Chondrocyte (in vitro differentiated cells): ENCODE results near the gene BRCA2. TPM values are rescaled to one million over a fixed set of nuclear protein-coding genes. Genes with fewer than 3 reads are reported as not detected.

ENCODE experiments used
- DNase-seq: peaks from one replicate; pipeline ENCODE4 v3.0.0; 2021; ENCODE audit warnings: mixed read lengths, low spot score
- H3K27ac Mint-ChIP-seq: one replicate; pipeline ENCODE4 v1.8.0; 2021; ENCODE audit warnings: mild to moderate bottlenecking, moderate library complexity, mixed read lengths; ENCODE audit not compliant: unreplicated experiment
- H3K27me3 Mint-ChIP-seq: 2 replicates; pipeline ENCODE4 v1.8.0; 2021; ENCODE audit warnings: low read depth, mixed read lengths
- H3K36me3 Mint-ChIP-seq: 2 replicates; pipeline ENCODE4 v1.8.0; 2021; ENCODE audit warnings: low read depth, mixed read lengths
- H3K4me1 Mint-ChIP-seq: 2 replicates; pipeline ENCODE4 v1.8.0; 2021; ENCODE audit warnings: low read depth, mild to moderate bottlenecking, mixed read lengths
- H3K4me3 Mint-ChIP-seq: one replicate; pipeline ENCODE4 v1.8.0; 2021; ENCODE audit warnings: mild to moderate bottlenecking, moderate library complexity, mixed read lengths; ENCODE audit not compliant: unreplicated experiment
- H3K9me3 Mint-ChIP-seq: 2 replicates; pipeline ENCODE4 v1.8.0; 2021; ENCODE audit warnings: low read depth, mixed read lengths
- CTCF ChIP-seq: fragments of 200-600 bp; sonication (generic); IDR thresholded peaks from 2 replicates; pipeline ENCODE4 v1.5.0; 2021; ENCODE audit warnings: antibody characterized with exemption, mild to moderate bottlenecking, moderate library complexity
- total RNA-seq: library from RNA; stranded (reverse); gene quantifications from 3 replicates; pipeline ENCODE4 v1.2.1, GENCODE V29; 2021

BRCA2 gene
- total RNA-seq, 1 donor from 2014 or later = 4.4 TPM

- TF ChIP-seq CTCF = no peak
- Mint-ChIP-seq H3K36me3 (peaks cover 23% of the 10 kb centered on the region), H3K27me3 (no peaks in the 10 kb centered on the region), H3K4me1 (peaks cover 17% of the 10 kb centered on the region), H3K27ac (peak overlapping the region; percentile 19), H3K9me3 (no peaks in the 10 kb centered on the region), H3K4me3 (no peak overlapping the region)
- DNase-seq = no peak
Measured at GRCh38 chr13:32438871-32439270, 123.6 kb downstream of the BRCA2 start.

GRCh38 chr13:32443111-32443510 lies 127.8 kb downstream of the BRCA2 start:
- Mint-ChIP-seq H3K27ac (no peak overlapping the region), H3K4me1 (peaks cover 17% of the 10 kb centered on the region), H3K36me3 (peaks cover 15% of the 10 kb centered on the region), H3K27me3 (no peaks in the 10 kb centered on the region), H3K4me3 (no peak overlapping the region), H3K9me3 (no peaks in the 10 kb centered on the region)
- DNase-seq = no peak
- TF ChIP-seq CTCF = peak; percentile 57

- TF ChIP-seq CTCF = no peak
- Mint-ChIP-seq H3K27ac (no peak overlapping the region), H3K27me3 (no peaks in the 10 kb centered on the region), H3K4me3 (no peak overlapping the region), H3K4me1 (peaks cover 7% of the 10 kb centered on the region), H3K36me3 (peaks cover 12% of the 10 kb centered on the region), H3K9me3 (no peaks in the 10 kb centered on the region)
- no peak for DNase-seq
Measured at GRCh38 chr13:32445461-32445860, 130.2 kb downstream of the BRCA2 start.

- DNase-seq = no peak
- no peak overlapping the region for H3K27ac Mint-ChIP-seq
- TF ChIP-seq CTCF = no peak
- no peaks in the 10 kb centered on the region for H3K27me3 Mint-ChIP-seq
- peaks cover 7% of the 10 kb centered on the region for H3K4me1 Mint-ChIP-seq
- H3K4me3 Mint-ChIP-seq = no peak overlapping the region
- H3K9me3 Mint-ChIP-seq = no peaks in the 10 kb centered on the region
- H3K36me3 Mint-ChIP-seq = peaks cover 15% of the 10 kb centered on the region
Measured at GRCh38 chr13:32446220-32446619, 130.9 kb downstream of the BRCA2 start.

- DNase-seq = no peak
- Mint-ChIP-seq H3K27me3 (no peaks in the 10 kb centered on the region), H3K9me3 (no peaks in the 10 kb centered on the region), H3K4me1 (peaks cover 7% of the 10 kb centered on the region), H3K4me3 (no peak overlapping the region), H3K27ac (peak overlapping the region; percentile 23), H3K36me3 (peaks cover 17% of the 10 kb centered on the region)
- TF ChIP-seq CTCF = no peak
Measured at GRCh38 chr13:32446773-32447465, 131.6 kb downstream of the BRCA2 start.
